GM23338 (cell line): ENCODE data around the gene TMEM151B. TPM values are rescaled to one million over a fixed set of nuclear protein-coding genes. Genes with fewer than 3 reads are reported as not detected.

ENCODE experiments used
- ATAC-seq: fragments of 200-7000 bp; cut with Tn5 transposase; 3 replicates; pipeline ENCODE4 v1.9.1; 2020
- DNase-seq: peaks from one replicate; pipeline ENCODE4 v3.0.0-alpha.2; 2015; ENCODE audit warnings: low spot score
- H2AFZ ChIP-seq: fragments of 200-600 bp; sonication (generic); 2 replicates; pipeline ENCODE4 v1.8.0; 2016; ENCODE audit warnings: antibody characterized with exemption, mild to moderate bottlenecking, moderate library complexity
- H3F3A ChIP-seq: fragments of 200-600 bp; sonication (generic); replicated peaks from 2 replicates; pipeline ENCODE4 v1.8.0; 2017; ENCODE audit warnings: antibody characterized with exemption, mixed run types, low read depth
- H3K27ac ChIP-seq: fragments of 200-600 bp; sonication (generic); 2 replicates; pipeline ENCODE4 v1.6.1; 2016; ENCODE audit warnings: low read depth
- H3K27me3 ChIP-seq: fragments of 200-600 bp; sonication (generic); 2 replicates; pipeline ENCODE4 v1.8.0; 2016; ENCODE audit warnings: mild to moderate bottlenecking, mixed run types, moderate library complexity; ENCODE audit not compliant: insufficient read depth
- H3K36me3 ChIP-seq: fragments of 200-600 bp; sonication (generic); 2 replicates; pipeline ENCODE4 v1.8.0; 2016; ENCODE audit warnings: mild to moderate bottlenecking; ENCODE audit not compliant: insufficient read depth
- H3K4me1 ChIP-seq: fragments of 200-600 bp; sonication (generic); 2 replicates; pipeline ENCODE4 v1.8.0; 2016; ENCODE audit warnings: mild to moderate bottlenecking, moderate library complexity; ENCODE audit not compliant: insufficient read depth
- H3K4me2 ChIP-seq: fragments of 200-600 bp; sonication (generic); 2 replicates; pipeline ENCODE4 v1.7.1; 2017; ENCODE audit warnings: mixed run types
- H3K4me3 ChIP-seq: fragments of 200-600 bp; sonication (generic); 2 replicates; pipeline ENCODE4 v1.6.1; 2016; ENCODE audit warnings: mixed run types
- H3K79me2 ChIP-seq: fragments of 200-600 bp; sonication (generic); replicated peaks from 2 replicates; pipeline ENCODE4 v1.8.0; 2017; ENCODE audit warnings: mild to moderate bottlenecking; ENCODE audit not compliant: insufficient read depth
- H3K9me2 ChIP-seq: fragments of 200-600 bp; sonication (generic); 2 replicates; pipeline ENCODE4 v1.8.0; 2017; ENCODE audit not compliant: insufficient read depth
- H4K20me1 ChIP-seq: fragments of 200-600 bp; sonication (generic); replicated peaks from 2 replicates; pipeline ENCODE4 v1.8.0; 2017; ENCODE audit warnings: mild to moderate bottlenecking; ENCODE audit not compliant: insufficient read depth
- H3K27ac Mint-ChIP-seq: 2 replicates; pipeline ENCODE4 v1.8.0; 2020; ENCODE audit warnings: inconsistent platforms, mild to moderate bottlenecking, moderate library complexity, mixed read lengths
- H3K27me3 Mint-ChIP-seq: 3 replicates; pipeline ENCODE4 v1.8.0; 2022; ENCODE audit warnings: low read depth, mild to moderate bottlenecking, moderate library complexity, mixed read lengths, inconsistent platforms; ENCODE audit not compliant: insufficient read depth, poor library complexity
- H3K36me3 Mint-ChIP-seq: 3 replicates; pipeline ENCODE4 v1.8.0; 2021; ENCODE audit warnings: low read depth, mild to moderate bottlenecking, inconsistent platforms, moderate library complexity, mixed read lengths
- H3K4me1 Mint-ChIP-seq: 3 replicates; pipeline ENCODE4 v1.8.0; 2020; ENCODE audit warnings: mild to moderate bottlenecking, inconsistent platforms, mixed read lengths
- H3K4me3 Mint-ChIP-seq: 3 replicates; pipeline ENCODE4 v1.8.0; 2021; ENCODE audit warnings: moderate library complexity, mild to moderate bottlenecking, inconsistent platforms, mixed read lengths
- H3K9me3 Mint-ChIP-seq: 3 replicates; pipeline ENCODE4 v1.8.0; 2020; ENCODE audit warnings: moderate library complexity, mild to moderate bottlenecking, inconsistent platforms, mixed read lengths
- CREB1 ChIP-seq: fragments of 250-450 bp; sonication (Bioruptor Pico); IDR thresholded peaks from 2 replicates; pipeline ENCODE4 v1.5.0; 2020; ENCODE audit warnings: low read depth, mild to moderate bottlenecking, moderate library complexity
- CTCF ChIP-seq, 2 experiments: fragments of 200-600 bp in 1 of 2; sonication (generic) in 1 of 2; conservative IDR thresholded peaks; 2 replicates each; pipeline versions ENCODE4 v1.5.1 to v1.6.1; 2016 to 2017; ENCODE audit warnings: antibody characterized with exemption in 2 of 2, low read depth in 2 of 2, mild to moderate bottlenecking in 2 of 2, moderate library complexity in 1 of 2
- ETS1 ChIP-seq: IDR thresholded peaks from 2 replicates; pipeline ENCODE4 v1.6.1; 2016; ENCODE audit warnings: antibody characterized with exemption
- EZH2 ChIP-seq: fragments of 200-600 bp; sonication (generic); IDR thresholded peaks from one replicate; pipeline ENCODE4 v1.8.0; 2017; ENCODE audit warnings: antibody characterized with exemption, mild to moderate bottlenecking, low read depth; ENCODE audit not compliant: unreplicated experiment
- EZH2phosphoT487 ChIP-seq: fragments of 200-600 bp; sonication (generic); IDR thresholded peaks from one replicate; pipeline ENCODE4 v1.8.1; 2018; ENCODE audit warnings: antibody characterized with exemption; ENCODE audit not compliant: unreplicated experiment
- JUNB ChIP-seq: IDR thresholded peaks from one replicate; pipeline ENCODE4 v1.6.1; 2016; ENCODE audit warnings: antibody characterized with exemption; ENCODE audit not compliant: unreplicated experiment
- NANOG ChIP-seq: IDR thresholded peaks from 2 replicates; pipeline ENCODE4 v1.6.1; 2016; ENCODE audit warnings: antibody characterized with exemption, borderline replicate concordance
- POLR2AphosphoS5 ChIP-seq: IDR thresholded peaks from 2 replicates; pipeline ENCODE4 v1.6.1; 2016; ENCODE audit warnings: antibody characterized with exemption, low read depth
- REST ChIP-seq: IDR thresholded peaks from one replicate; pipeline ENCODE4 v1.6.1; 2018; ENCODE audit warnings: antibody characterized with exemption; ENCODE audit not compliant: unreplicated experiment
- STAT1 ChIP-seq: IDR thresholded peaks from one replicate; pipeline ENCODE4 v1.6.1; 2016; ENCODE audit warnings: antibody characterized with exemption; ENCODE audit not compliant: unreplicated experiment
- ZNF114 ChIP-seq: fragments of 250-450 bp; sonication (Bioruptor Pico); IDR thresholded peaks from 2 replicates; pipeline ENCODE4 v1.5.0; 2020; ENCODE audit warnings: mild to moderate bottlenecking, moderate library complexity
- ZNF331 ChIP-seq: fragments of 250-450 bp; sonication (Bioruptor Pico); IDR thresholded peaks from 2 replicates; pipeline ENCODE4 v1.5.0; 2020; ENCODE audit warnings: low read depth, mild to moderate bottlenecking, moderate library complexity
- ZNF462 ChIP-seq: fragments of 250-450 bp; sonication (Bioruptor Pico); IDR thresholded peaks from 2 replicates; pipeline ENCODE4 v1.5.0; 2020; ENCODE audit warnings: mild to moderate bottlenecking, moderate library complexity
- polyA plus RNA-seq: library from polyadenylated mRNA; unstranded; fragments of >200 nt; fragmentation: Nextera tagmentation; extraction: Ambion mirVana; gene quantifications from 2 replicates; pipeline ENCODE4 v1.2.1, GENCODE V29; 2016
- total RNA-seq: library from RNA; depleted of rRNA; stranded (reverse); fragments of >200 nt; shearing (Covaris generic); gene quantifications from 2 replicates; pipeline ENCODE4 v1.2.3, GENCODE V29; 2014

Gene TMEM151B
- total and polyA plus RNA-seq, 2 experiments from 2014 or later: 0.91 to 14.6 TPM

GRCh38 chr6:44316481-44316880 is 46.2 kb downstream of the TMEM151B start:
- H3K27ac Mint-ChIP-seq: no peak overlapping the region; the same call in 1 of the 2 replicates
- 0 out of 2 replicates have a peak, but pooled peaks cover 4% of the 10 kb centered on the region for H3F3A ChIP-seq
- no peak overlapping the region for H2AFZ ChIP-seq
- H3K27ac ChIP-seq: no peak overlapping the region
- no peaks in the 10 kb centered on the region; the same call in 1 of the 2 replicates for H3K36me3 ChIP-seq
- H3K4me3 ChIP-seq: no peak overlapping the region
- no peak overlapping the region for H3K4me2 ChIP-seq
- peaks cover 11% of the 10 kb centered on the region for H3K36me3 Mint-ChIP-seq
- DNase-seq (no peak), ATAC-seq (no peak)
- no peak for TF ChIP-seq EZH2
- no peak for TF ChIP-seq NANOG
- no peak for TF ChIP-seq ZNF331 (CRISPR knock-in tag)
- no peak for TF ChIP-seq ETS1
- no peak for TF ChIP-seq ZNF462 (CRISPR knock-in tag)
- no peak for TF ChIP-seq CTCF (conservative IDR thresholded peaks at IDR 0.05; ENCODE audit: low read depth in 2 of 2)
- no peak for TF ChIP-seq POLR2AphosphoS5
- TF ChIP-seq CREB1 (CRISPR knock-in tag): no peak
- no peak for TF ChIP-seq EZH2phosphoT487
- no peak for TF ChIP-seq STAT1
- no peak for TF ChIP-seq ZNF114 (CRISPR knock-in tag)
- TF ChIP-seq REST: no peak
- no peak for TF ChIP-seq JUNB
- no peak overlapping the region for H3K4me3 Mint-ChIP-seq
- H3K4me1 ChIP-seq: peaks cover 6% of the 10 kb centered on the region; the same call in 1 of the 2 replicates
- peaks cover 13% of the 10 kb centered on the region; the same call in 2 of the 3 replicates for H3K4me1 Mint-ChIP-seq
- no peaks in the 10 kb centered on the region for H3K9me2 ChIP-seq
- H3K79me2 ChIP-seq: peaks cover 10% of the 10 kb centered on the region
- H3K27me3 Mint-ChIP-seq: peaks cover 6% of the 10 kb centered on the region
- no peaks in the 10 kb centered on the region for H4K20me1 ChIP-seq
- H3K27me3 ChIP-seq: no peaks in the 10 kb centered on the region
- no peaks in the 10 kb centered on the region for H3K9me3 Mint-ChIP-seq
